Heart left ventricle (tissue), 16 donors: ENCODE data around the gene SRGAP1. TPM values are rescaled to one million over a fixed set of nuclear protein-coding genes. Genes with fewer than 3 reads are reported as not detected.

ENCODE experiments used
- ATAC-seq, 4 donors: fragments of 200-7000 bp; cut with Tn5 transposase; one replicate each; pipeline ENCODE4 v1.9.1; 2020 to 2022; ENCODE audit warnings: moderate library complexity in 4 of 4, mild to moderate bottlenecking in 3 of 4, moderate number of reproducible peaks in 1 of 4
- DNase-seq, 5 donors: peaks; one replicate each; pipeline ENCODE4 v3.0.0-alpha.2; 2020
- H3K27ac ChIP-seq, 12 donors: fragments of 200-600 bp; sonication (generic) in 4 of 12; one replicate each; pipeline versions ENCODE4 v1.5.0 to v1.8.0; 2016 to 2022; ENCODE audit warnings: mild to moderate bottlenecking in 2 of 12
- H3K27me3 ChIP-seq, 9 donors: fragments of 200-600 bp; sonication (generic) in 2 of 9; one replicate each; pipeline versions ENCODE4 v1.5.1 to v1.8.0; 2016 to 2022; ENCODE audit warnings: mild to moderate bottlenecking in 3 of 9
- H3K36me3 ChIP-seq, 9 donors: fragments of 200-600 bp; sonication (generic) in 2 of 9; one replicate each; pipeline versions ENCODE4 v1.5.0 to v1.8.0; 2018 to 2022; ENCODE audit warnings: mild to moderate bottlenecking in 2 of 9
- H3K4me1 ChIP-seq, 12 donors: fragments of 200-600 bp; sonication (generic) in 4 of 12; one replicate each; pipeline versions ENCODE4 v1.5.0 to v1.8.0; 2016 to 2022; ENCODE audit warnings: mild to moderate bottlenecking in 3 of 12
- H3K4me3 ChIP-seq, 12 donors: fragments of 200-600 bp; sonication (generic) in 4 of 12; one replicate each; pipeline versions ENCODE4 v1.5.0 to v1.8.0; 2017 to 2022; ENCODE audit warnings: mild to moderate bottlenecking in 9 of 12, moderate library complexity in 4 of 12
- H3K9me3 ChIP-seq, 12 donors: fragments of 200-600 bp; sonication (generic) in 4 of 12; one replicate each; pipeline versions ENCODE4 v1.5.0 to v1.8.0; 2016 to 2022; ENCODE audit warnings: mild to moderate bottlenecking in 1 of 12
- CTCF ChIP-seq, 12 donors: fragments of 200-600 bp; sonication (generic) in 4 of 12; IDR thresholded peaks; one replicate each; pipeline versions ENCODE4 v1.5.0 to v1.8.0; 2018 to 2022; ENCODE audit warnings: antibody characterized with exemption in 12 of 12, mild to moderate bottlenecking in 5 of 12
- POLR2A ChIP-seq, 2 donors: fragments of 450-650 bp; IDR thresholded peaks; one replicate each; pipeline ENCODE4 v1.6.1; 2017; ENCODE audit warnings: antibody characterized with exemption in 2 of 2, mild to moderate bottlenecking in 2 of 2, moderate library complexity in 2 of 2
- WGBS, 4 donors: extraction: QIAGEN DNeasy Blood & Tissue Kit in 2 of 4; methylation state at CpG; one replicate each; pipeline versions ENCODE4 v1.1.5 to v1.1.7; 2013 to 2018; 5-methylcytosine and 5-hydroxymethylcytosine counted together
- intact Hi-C, 10 donors: fragments of 100-400 bp; cut with DNase I; formaldehyde crosslinking; loops; one replicate each; pipeline versions ENCODE4 v1.11.1 to v1.14.2; 2022
- polyA plus RNA-seq, 2 donors: library from polyadenylated mRNA; stranded (reverse); fragments of 200-250 nt; gene quantifications; one replicate each; pipeline ENCODE4 v1.2.3, GENCODE V29; 2013
- total RNA-seq, 9 donors: library from RNA; depleted of rRNA in 2 of 9; stranded (reverse); fragments of >200 nt in 2 of 9; fragmentation: NEBNext Ultra II Directional in 3 of 9; extraction: Animal tissue kit (Norgen Biotek cat#: 25700) in 3 of 9; gene quantifications; one replicate each; pipeline versions ENCODE4 v1.1.0 to v1.2.4, GENCODE V29; 2016 to 2023
- donor health status: ischemic (EF 13 %, LVEDD 7.1; RV severe dilation, severe dysfunction).
- donor health status: healthy with polysubstance abuse.
- donor health status: DM: no; HTN: yes; CAD: no.
- donor health status: DM: no; HTN: no; CAD: no.
- donor health status: ischemic (EF 25% LVEDD 6.9; RV normal size, moderate dysfunction).
- donor health status: ischemic (EF 25% LVEDD 5.7; RV mildly dilated, moderate dysfunction).
- donor health status: healthy.
- donor health status: DM: yes; HTN: yes; CAD: no.
- donor health status: ischemic (EF 35%, LVEDD 5.7; RV mildly dilated, moderate dysfunction).
- donor health status: nonischemic (EF 11% LVEDD 7.7; RV severe dilation, severe dysfunction).
- donor health status: DM: yes; HTN: yes; CAD: no.
- donor health status: PGD.
- donor health status: ischemic (EF 29% LVEDD 5.4; RV normal size, mild dysfunction).
- donor health status: nonischemic (EF 23%, LVEDD 6.1; RV moderate dilation, normal function).

Gene SRGAP1
- total and polyA plus RNA-seq, 11 donors: 1.3 to 10.6 (median 4.5) TPM

- no peak for ATAC-seq
- intact Hi-C loops: no loop called here
Measured at GRCh38 chr12:63980211-63980610, 135.7 kb downstream of the SRGAP1 start.

GRCh38 chr12:63981343-63981742, 136.8 kb downstream of the SRGAP1 start:
- Histone ChIP-seq H3K27me3 (no peaks in the 10 kb centered on the region), H3K27ac (no peak overlapping the region), H3K9me3 (no peaks in the 10 kb centered on the region), H3K4me3 (no peak overlapping the region), H3K4me1 (peaks cover 0 to 16% (median 1%) of the 10 kb centered on the region in 12 donors), H3K36me3 (no peaks in the 10 kb centered on the region)
- intact Hi-C loops: no loop called here
- ATAC-seq (no peak), DNase-seq (no peak)
- no peak for TF ChIP-seq POLR2A (IDR thresholded peaks at IDR 0.05)
- TF ChIP-seq CTCF (IDR thresholded peaks at IDR 0.05): no peak
- WGBS, 4 donors: 59 to 72% (median 68%) methylated on average over 2 of the region's 2 CpGs

More at GRCh38 chr12:63980211-63980610, 135.7 kb downstream of the SRGAP1 start:
- H3K4me1 ChIP-seq: peaks cover 0 to 12% (median under 1%) of the 10 kb centered on the region in 12 donors
- H3K36me3 ChIP-seq: no peaks in the 10 kb centered on the region
- no peak overlapping the region for H3K4me3 ChIP-seq
- no peak overlapping the region for H3K27ac ChIP-seq
- TF ChIP-seq POLR2A (IDR thresholded peaks at IDR 0.05): no peak
- no peak for DNase-seq
- H3K27me3 ChIP-seq: no peaks in the 10 kb centered on the region
- 87 to 97% (median 94%) methylated on average over 4 of the region's 4 CpGs for WGBS, 4 donors
- no peaks in the 10 kb centered on the region for H3K9me3 ChIP-seq

GRCh38 chr12:63982604-63983295, 138.2 kb downstream of the SRGAP1 start:
- ATAC-seq (no peak), DNase-seq (no peak)
- TF ChIP-seq POLR2A (IDR thresholded peaks at IDR 0.05) (no peak), CTCF (IDR thresholded peaks at IDR 0.05) (no peak)
- H3K4me3 ChIP-seq: no peak overlapping the region
- H3K4me1 ChIP-seq: peaks cover 0 to 16% (median 1%) of the 10 kb centered on the region in 12 donors
- no peaks in the 10 kb centered on the region for H3K9me3 ChIP-seq
- intact Hi-C loops: no loop called here
- H3K36me3 ChIP-seq: no peaks in the 10 kb centered on the region
- 73 to 86% (median 80%) methylated on average over 4 of the region's 4 CpGs for WGBS, 4 donors
- H3K27me3 ChIP-seq: no peaks in the 10 kb centered on the region
- H3K27ac ChIP-seq: peak overlapping the region in 1 of 12 donors; percentile 29

GRCh38 chr12:63985456-63985855, 141.0 kb downstream of the SRGAP1 start:
- H3K4me1 ChIP-seq: peaks cover 0 to 20% (median 3%) of the 10 kb centered on the region in 12 donors
- ATAC-seq: no peak
- intact Hi-C loops: no loop called here
- no peak overlapping the region for H3K4me3 ChIP-seq
- H3K27ac ChIP-seq: no peak overlapping the region
- DNase-seq: no peak
- TF ChIP-seq POLR2A (IDR thresholded peaks at IDR 0.05) (no peak), CTCF (IDR thresholded peaks at IDR 0.05) (no peak)
- H3K9me3 ChIP-seq: no peaks in the 10 kb centered on the region
- H3K36me3 ChIP-seq: no peaks in the 10 kb centered on the region
- no peaks in the 10 kb centered on the region for H3K27me3 ChIP-seq

GRCh38 chr12:63985945-63986344, 141.4 kb downstream of the SRGAP1 start:
- no peak overlapping the region for H3K4me3 ChIP-seq
- H3K9me3 ChIP-seq: no peaks in the 10 kb centered on the region
- no peaks in the 10 kb centered on the region for H3K27me3 ChIP-seq
- no peak overlapping the region for H3K27ac ChIP-seq
- H3K36me3 ChIP-seq: peaks cover 0 to 4% (median 0%) of the 10 kb centered on the region in 9 donors
- no peak for TF ChIP-seq POLR2A (IDR thresholded peaks at IDR 0.05)
- no peak for TF ChIP-seq CTCF (IDR thresholded peaks at IDR 0.05)
- intact Hi-C loops: no loop called here
- peaks cover 0 to 20% (median 3%) of the 10 kb centered on the region in 12 donors for H3K4me1 ChIP-seq
- 72 to 89% (median 80%) methylated on average over 2 of the region's 2 CpGs for WGBS, 4 donors
- ATAC-seq (no peak), DNase-seq (no peak)
